Measurements from ENCODE around the gene C1QTNF6.

DNA sequence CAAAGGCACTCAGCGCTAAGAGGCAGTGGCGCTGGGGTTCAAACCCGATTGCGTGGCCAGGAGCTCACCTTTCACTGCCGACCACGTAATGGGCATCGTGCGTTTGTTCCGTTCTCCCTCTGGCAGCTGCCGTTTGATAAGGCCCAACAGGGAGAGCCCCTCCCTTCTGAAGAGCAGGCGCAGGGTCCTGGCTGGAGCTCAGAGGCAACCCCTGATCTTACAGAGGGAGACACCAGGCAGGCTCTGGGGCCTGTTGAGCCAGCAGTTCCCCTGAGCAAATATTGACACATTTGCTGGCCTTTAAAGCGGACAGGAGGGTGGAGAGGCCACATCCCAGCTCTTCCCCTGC lies 11.7 kb upstream of the C1QTNF6 start:
- TF ChIP-seq, protein P1, sequence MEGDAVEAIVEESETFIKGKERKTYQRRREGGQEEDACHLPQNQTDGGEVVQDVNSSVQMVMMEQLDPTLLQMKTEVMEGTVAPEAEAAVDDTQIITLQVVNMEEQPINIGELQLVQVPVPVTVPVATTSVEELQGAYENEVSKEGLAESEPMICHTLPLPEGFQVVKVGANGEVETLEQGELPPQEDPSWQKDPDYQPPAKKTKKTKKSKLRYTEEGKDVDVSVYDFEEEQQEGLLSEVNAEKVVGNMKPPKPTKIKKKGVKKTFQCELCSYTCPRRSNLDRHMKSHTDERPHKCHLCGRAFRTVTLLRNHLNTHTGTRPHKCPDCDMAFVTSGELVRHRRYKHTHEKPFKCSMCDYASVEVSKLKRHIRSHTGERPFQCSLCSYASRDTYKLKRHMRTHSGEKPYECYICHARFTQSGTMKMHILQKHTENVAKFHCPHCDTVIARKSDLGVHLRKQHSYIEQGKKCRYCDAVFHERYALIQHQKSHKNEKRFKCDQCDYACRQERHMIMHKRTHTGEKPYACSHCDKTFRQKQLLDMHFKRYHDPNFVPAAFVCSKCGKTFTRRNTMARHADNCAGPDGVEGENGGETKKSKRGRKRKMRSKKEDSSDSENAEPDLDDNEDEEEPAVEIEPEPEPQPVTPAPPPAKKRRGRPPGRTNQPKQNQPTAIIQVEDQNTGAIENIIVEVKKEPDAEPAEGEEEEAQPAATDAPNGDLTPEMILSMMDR (IDR thresholded peaks at IDR 0.05) = 0 out of 2 replicates have a peak, but pooled peaks have one; percentile 8
- TF ChIP-seq YY1 (IDR thresholded peaks at IDR 0.05; ENCODE audit: low read depth) (no peak), CHD2 (IDR thresholded peaks at IDR 0.05; ENCODE audit: low read length, partially characterized antibody) (no peak), JUND (IDR thresholded peaks at IDR 0.05) (no peak), FOSL2 (IDR thresholded peaks at IDR 0.05; ENCODE audit: borderline replicate concordance, low read depth) (no peak), FOXM1 (IDR thresholded peaks at IDR 0.05; ENCODE audit: low read depth) (no peak), TAF1 (IDR thresholded peaks at IDR 0.05; ENCODE audit: borderline replicate concordance, low read depth, low read length) (no peak), TEAD4 (IDR thresholded peaks at IDR 0.05; ENCODE audit: borderline replicate concordance, insufficient read depth) (no peak), FOXJ3 (CRISPR knock-in tag; IDR thresholded peaks at IDR 0.05) (no peak)
